Karpas-422 (cell line): ENCODE results near the gene YIPF1. TPM values are rescaled to one million over a fixed set of nuclear protein-coding genes. Genes with fewer than 3 reads are reported as not detected.

Experiments used
- DNase-seq: peaks from one replicate; pipeline ENCODE4 v3.0.0-alpha.2; 2015
- H2AFZ ChIP-seq: fragments of 200-600 bp; sonication (generic); 2 replicates; pipeline ENCODE4 v1.6.1; 2014; ENCODE audit warnings: antibody characterized with exemption, low read length, mixed read lengths
- H3K27ac ChIP-seq: fragments of 200-600 bp; sonication (generic); 2 replicates; pipeline ENCODE4 v1.5.1; 2014; ENCODE audit warnings: mild to moderate bottlenecking, low read length, moderate library complexity
- H3K27me3 ChIP-seq: fragments of 200-600 bp; sonication (generic); 2 replicates; pipeline ENCODE4 v1.6.1; 2014; ENCODE audit warnings: low read length, mixed read lengths
- H3K36me3 ChIP-seq: fragments of 200-600 bp; sonication (generic); 2 replicates; pipeline ENCODE4 v1.6.1; 2014; ENCODE audit warnings: low read length, mixed read lengths; ENCODE audit not compliant: insufficient read depth
- H3K4me1 ChIP-seq: fragments of 200-600 bp; sonication (generic); 2 replicates; pipeline ENCODE4 v1.6.1; 2014; ENCODE audit warnings: mild to moderate bottlenecking, low read length, mixed read lengths
- H3K4me2 ChIP-seq: fragments of 200-600 bp; sonication (generic); 2 replicates; pipeline ENCODE4 v1.6.1; 2014; ENCODE audit warnings: low read length, low read depth, mild to moderate bottlenecking; ENCODE audit not compliant: poor library complexity, severe bottlenecking
- H3K4me3 ChIP-seq: fragments of 200-600 bp; sonication (generic); 2 replicates; pipeline ENCODE4 v1.5.1; 2014; ENCODE audit warnings: mild to moderate bottlenecking, antibody characterized with exemption, low read length, mixed read lengths
- H3K79me2 ChIP-seq: fragments of 200-600 bp; sonication (generic); 2 replicates; pipeline ENCODE4 v1.6.1; 2014; ENCODE audit warnings: mild to moderate bottlenecking, low read length, mixed read lengths
- H3K9ac ChIP-seq: fragments of 200-600 bp; sonication (generic); 2 replicates; pipeline ENCODE4 v1.6.0; 2014; ENCODE audit warnings: low read length
- H3K9me2 ChIP-seq: fragments of 200-600 bp; sonication (generic), shearing (Covaris generic); replicated peaks from 2 replicates; pipeline ENCODE4 v1.6.0; 2014; ENCODE audit warnings: mild to moderate bottlenecking, low read length, moderate library complexity; ENCODE audit not compliant: insufficient read depth
- H3K9me3 ChIP-seq: fragments of 300-700, 200-600 bp; sonication (generic); 2 replicates; pipeline ENCODE4 v1.6.1; 2014; ENCODE audit warnings: low read length, mixed read lengths
- H4K20me1 ChIP-seq: fragments of 200-600 bp; sonication (generic); 2 replicates; pipeline ENCODE4 v1.6.1; 2014; ENCODE audit warnings: mild to moderate bottlenecking, antibody characterized with exemption, low read length, low read depth; ENCODE audit not compliant: insufficient read depth
- total RNA-seq: library from RNA; depleted of rRNA; stranded (reverse); fragments of >200 nt; shearing (Covaris generic); gene quantifications from 2 replicates; pipeline ENCODE4 v1.2.3, GENCODE V29; 2014; ENCODE audit warnings: low replicate concordance

YIPF1 gene
- total RNA-seq, 1 experiment from 2014 or later: 87.4 TPM

DNA sequence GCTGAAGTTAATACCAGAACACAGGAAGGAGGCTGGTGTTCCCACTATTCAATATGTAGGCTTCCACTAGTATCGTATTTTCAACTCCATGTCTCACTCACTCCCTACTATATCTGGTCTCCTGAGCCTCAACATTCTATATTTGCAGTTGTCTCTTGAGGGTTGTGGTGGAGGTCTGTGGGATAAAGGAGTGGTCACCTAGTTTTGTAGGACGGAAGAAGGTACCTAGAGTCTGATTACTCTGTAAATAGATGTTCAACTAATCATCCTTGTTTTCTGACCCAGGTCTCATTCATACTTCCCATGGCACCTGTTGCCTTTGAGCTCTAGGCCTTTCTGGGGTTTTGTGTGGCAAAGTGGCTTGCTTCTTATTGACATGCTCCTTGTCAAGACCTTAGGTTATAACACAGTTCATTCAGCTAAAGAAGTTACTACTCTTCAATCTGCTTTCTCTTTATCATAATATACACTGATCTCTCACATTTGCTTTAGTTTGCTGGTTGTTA is 37.8 kb upstream of the YIPF1 start:
- Histone ChIP-seq H3K79me2 (peaks cover 3% of the 10 kb centered on the region; the same call in 1 of the 2 replicates), H3K27ac (no peak overlapping the region), H3K36me3 (peaks cover 41% of the 10 kb centered on the region)

DNA sequence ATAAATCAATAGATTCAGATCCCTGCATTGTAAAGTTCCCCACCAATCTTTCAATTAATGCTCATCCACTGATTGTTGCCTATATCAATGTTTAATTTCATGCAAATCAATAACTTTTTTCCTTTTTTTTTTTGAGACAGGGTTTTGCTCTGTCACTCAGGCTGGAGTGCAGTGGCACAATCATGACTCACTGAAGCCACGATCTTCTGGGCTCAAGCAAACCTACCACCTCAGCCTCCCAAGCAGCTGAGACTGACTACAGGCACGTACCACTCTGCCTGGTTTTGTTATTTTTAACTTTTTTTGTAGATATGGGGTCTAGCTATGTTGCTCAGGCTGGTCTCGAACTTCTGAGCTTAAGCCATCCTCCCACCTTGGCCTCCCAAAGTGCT is 30.1 kb upstream of the YIPF1 start:
- no peaks in the 10 kb centered on the region for H3K79me2 ChIP-seq
- no peak overlapping the region for H3K4me2 ChIP-seq
- peaks cover 41% of the 10 kb centered on the region; the same call in 1 of the 2 replicates for H3K36me3 ChIP-seq
- H3K9me3 ChIP-seq: no peaks in the 10 kb centered on the region
- H3K9ac ChIP-seq: no peak overlapping the region
- H3K4me1 ChIP-seq: no peaks in the 10 kb centered on the region
- no peak for DNase-seq
- H4K20me1 ChIP-seq: no peaks in the 10 kb centered on the region
- no peak overlapping the region for H2AFZ ChIP-seq
- H3K4me3 ChIP-seq: no peak overlapping the region
- H3K27ac ChIP-seq: no peak overlapping the region
- H3K27me3 ChIP-seq: no peaks in the 10 kb centered on the region
- H3K9me2 ChIP-seq: no peaks in the 10 kb centered on the region

More for the DNA sequence above, 37.8 kb upstream of the YIPF1 start:
- Histone ChIP-seq H3K4me3 (no peak overlapping the region), H3K4me2 (no peak overlapping the region), H3K9ac (no peak overlapping the region), H3K9me3 (no peaks in the 10 kb centered on the region), H3K4me1 (no peaks in the 10 kb centered on the region), H3K9me2 (no peaks in the 10 kb centered on the region), H4K20me1 (no peaks in the 10 kb centered on the region), H2AFZ (no peak overlapping the region), H3K27me3 (no peaks in the 10 kb centered on the region)
- no peak for DNase-seq

DNA sequence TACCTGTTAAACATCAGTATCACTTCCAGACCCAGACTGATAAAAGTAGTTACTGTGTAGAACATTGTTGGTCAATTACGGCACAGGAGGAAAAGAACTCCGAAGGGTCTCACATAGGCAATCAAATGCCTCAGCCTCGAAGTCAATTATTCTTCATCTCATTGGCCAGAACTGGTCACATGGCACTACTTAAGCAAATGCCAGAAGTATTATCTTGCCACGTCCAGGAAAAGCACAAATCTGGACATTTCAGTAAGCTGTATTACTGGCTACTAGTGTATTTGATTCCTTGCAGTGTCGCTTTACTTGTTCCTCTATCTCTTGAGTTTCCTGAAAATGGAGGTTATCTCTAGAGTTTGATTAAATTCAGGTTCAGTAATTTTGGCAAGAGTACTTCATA is 28.7 kb upstream of the YIPF1 start:
- H3K9ac ChIP-seq: no peak overlapping the region
- no peaks in the 10 kb centered on the region for H3K9me3 ChIP-seq
- no peaks in the 10 kb centered on the region for H3K9me2 ChIP-seq
- H3K27ac ChIP-seq: no peak overlapping the region
- peaks cover 5% of the 10 kb centered on the region; the same call in 1 of the 2 replicates for H3K4me1 ChIP-seq
- peaks cover 30% of the 10 kb centered on the region; the same call in 1 of the 2 replicates for H3K36me3 ChIP-seq
- H2AFZ ChIP-seq: no peak overlapping the region
- H3K4me3 ChIP-seq: no peak overlapping the region
- no peaks in the 10 kb centered on the region for H3K27me3 ChIP-seq
- no peaks in the 10 kb centered on the region for H4K20me1 ChIP-seq
- H3K4me2 ChIP-seq: no peak overlapping the region
- no peak for DNase-seq
- H3K79me2 ChIP-seq: no peaks in the 10 kb centered on the region

DNA sequence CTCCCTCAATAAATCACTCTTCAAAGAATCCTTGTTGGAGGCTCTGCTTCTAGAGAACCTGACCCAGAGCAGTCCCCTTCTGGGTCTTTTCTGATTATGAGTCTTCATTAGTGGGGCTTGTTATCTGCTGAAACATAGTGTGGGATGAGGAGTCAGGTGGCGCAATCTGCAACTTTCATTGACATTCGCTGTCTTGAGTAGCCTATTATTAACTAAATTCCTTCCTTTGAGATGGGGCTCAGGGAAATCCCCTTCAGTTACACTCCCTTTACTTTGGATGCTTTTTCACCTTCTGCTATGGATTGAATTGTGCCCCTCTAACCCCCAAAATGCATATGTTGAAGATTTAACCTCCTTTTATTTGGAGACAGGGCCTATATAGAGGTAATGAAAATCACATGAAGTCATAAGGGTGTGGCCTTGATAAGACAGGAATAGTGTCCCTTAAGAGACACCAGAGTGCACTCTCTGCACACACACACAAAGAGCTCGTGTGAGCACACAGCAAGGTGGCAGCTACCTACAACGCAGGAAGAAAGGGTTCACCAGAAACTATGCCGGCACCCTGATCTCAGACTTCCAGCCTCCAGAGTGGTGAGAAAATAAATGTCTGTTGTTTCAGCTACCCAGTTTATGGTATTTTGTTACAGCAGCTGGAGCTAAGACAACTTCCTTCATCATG is 23.9 kb upstream of the YIPF1 start:
- Histone ChIP-seq H3K9me2 (no peaks in the 10 kb centered on the region), H4K20me1 (no peaks in the 10 kb centered on the region), H3K4me2 (no peak overlapping the region), H3K36me3 (0 out of 2 replicates have a peak, but pooled peaks cover 2% of the 10 kb centered on the region), H3K4me3 (no peak overlapping the region), H3K79me2 (no peaks in the 10 kb centered on the region), H3K4me1 (peaks cover 7% of the 10 kb centered on the region; the same call in 1 of the 2 replicates), H3K9me3 (no peaks in the 10 kb centered on the region), H3K9ac (no peak overlapping the region), H2AFZ (no peak overlapping the region), H3K27me3 (no peaks in the 10 kb centered on the region), H3K27ac (no peak overlapping the region)
- DNase-seq: no peak

DNA sequence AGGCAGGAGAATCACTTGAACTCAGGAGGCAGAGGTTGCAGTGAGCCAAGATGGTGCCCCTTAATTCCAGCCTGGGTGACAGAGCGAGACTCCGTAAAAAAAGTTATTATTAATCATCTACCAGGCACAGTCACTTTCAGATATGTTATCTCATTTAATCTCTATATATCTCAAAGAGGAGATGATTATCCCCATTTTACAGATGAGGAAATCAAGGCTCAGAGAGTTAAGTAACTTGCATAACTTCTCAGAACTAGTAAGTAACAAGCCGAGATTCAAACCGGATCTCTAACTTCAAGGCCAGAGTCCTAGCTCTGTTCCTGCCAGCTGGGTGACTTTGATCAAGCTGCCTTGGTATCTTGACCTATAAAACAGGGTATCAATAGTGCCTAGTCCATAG is 21.8 kb upstream of the YIPF1 start:
- Histone ChIP-seq H3K9me3 (no peaks in the 10 kb centered on the region), H2AFZ (no peak overlapping the region), H3K9ac (no peak overlapping the region), H3K79me2 (no peaks in the 10 kb centered on the region), H4K20me1 (no peaks in the 10 kb centered on the region), H3K27me3 (no peaks in the 10 kb centered on the region), H3K36me3 (no peaks in the 10 kb centered on the region), H3K4me3 (no peak overlapping the region), H3K27ac (no peak overlapping the region), H3K4me1 (peaks cover 7% of the 10 kb centered on the region; the same call in 1 of the 2 replicates), H3K9me2 (no peaks in the 10 kb centered on the region), H3K4me2 (no peak overlapping the region)
- DNase-seq: no peak

DNA sequence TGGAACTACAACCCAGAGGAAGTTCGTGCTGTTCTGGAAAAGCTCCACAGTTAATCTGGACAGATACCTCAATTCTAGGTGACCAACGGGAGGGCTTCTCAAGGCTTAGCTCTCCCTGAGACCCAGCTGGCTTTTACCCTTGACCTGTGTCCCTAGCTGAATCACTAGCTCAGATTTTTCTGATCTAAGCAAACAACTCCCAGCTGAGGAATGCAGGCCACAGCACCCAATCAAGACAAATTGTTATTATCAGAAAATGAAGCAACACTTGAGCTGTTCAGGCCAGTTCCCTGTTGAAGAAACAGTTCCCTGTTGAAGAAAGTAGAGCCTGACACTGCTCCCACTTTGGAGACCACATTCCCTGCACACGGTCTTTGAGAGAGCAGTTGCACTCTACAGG is 20.3 kb upstream of the YIPF1 start:
- H3K27me3 ChIP-seq: no peaks in the 10 kb centered on the region
- H4K20me1 ChIP-seq: no peaks in the 10 kb centered on the region
- H3K4me3 ChIP-seq: no peak overlapping the region
- no peak for DNase-seq
- no peaks in the 10 kb centered on the region for H3K36me3 ChIP-seq
- no peak overlapping the region for H3K4me2 ChIP-seq
- H3K4me1 ChIP-seq: peaks cover 7% of the 10 kb centered on the region; the same call in 1 of the 2 replicates
- no peaks in the 10 kb centered on the region for H3K9me3 ChIP-seq
- no peaks in the 10 kb centered on the region for H3K79me2 ChIP-seq
- H3K9ac ChIP-seq: no peak overlapping the region
- no peak overlapping the region for H2AFZ ChIP-seq
- H3K27ac ChIP-seq: no peak overlapping the region
- no peaks in the 10 kb centered on the region for H3K9me2 ChIP-seq

DNA sequence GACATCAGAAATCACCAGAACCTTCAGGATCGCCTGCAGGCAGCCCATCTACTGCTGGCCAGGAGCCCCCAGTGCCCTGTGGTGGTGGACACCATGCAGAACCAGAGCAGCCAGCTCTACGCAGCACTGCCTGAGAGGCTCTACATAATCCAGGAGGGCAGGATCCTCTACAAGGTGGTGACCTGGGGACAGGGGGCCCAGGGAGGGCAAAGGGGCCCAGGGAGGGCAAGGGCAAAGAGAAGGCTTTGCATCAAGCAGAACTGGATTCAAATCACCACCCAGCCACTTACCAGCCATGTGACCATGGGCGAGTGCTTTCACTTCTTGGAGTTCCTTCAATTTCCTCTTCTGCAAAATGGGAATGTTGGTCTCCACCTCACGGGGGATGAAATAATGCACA is 16.5 kb upstream of the YIPF1 start:
- H3K9me3 ChIP-seq: no peaks in the 10 kb centered on the region
- no peaks in the 10 kb centered on the region for H4K20me1 ChIP-seq
- H3K79me2 ChIP-seq: no peaks in the 10 kb centered on the region
- H3K4me1 ChIP-seq: peaks cover 17% of the 10 kb centered on the region
- H3K27me3 ChIP-seq: no peaks in the 10 kb centered on the region
- H3K27ac ChIP-seq: no peak overlapping the region
- H3K4me3 ChIP-seq: no peak overlapping the region
- DNase-seq: no peak
- H3K4me2 ChIP-seq: no peak overlapping the region
- no peaks in the 10 kb centered on the region for H3K36me3 ChIP-seq
- no peak overlapping the region for H3K9ac ChIP-seq
- H2AFZ ChIP-seq: no peak overlapping the region
- no peaks in the 10 kb centered on the region for H3K9me2 ChIP-seq

DNA sequence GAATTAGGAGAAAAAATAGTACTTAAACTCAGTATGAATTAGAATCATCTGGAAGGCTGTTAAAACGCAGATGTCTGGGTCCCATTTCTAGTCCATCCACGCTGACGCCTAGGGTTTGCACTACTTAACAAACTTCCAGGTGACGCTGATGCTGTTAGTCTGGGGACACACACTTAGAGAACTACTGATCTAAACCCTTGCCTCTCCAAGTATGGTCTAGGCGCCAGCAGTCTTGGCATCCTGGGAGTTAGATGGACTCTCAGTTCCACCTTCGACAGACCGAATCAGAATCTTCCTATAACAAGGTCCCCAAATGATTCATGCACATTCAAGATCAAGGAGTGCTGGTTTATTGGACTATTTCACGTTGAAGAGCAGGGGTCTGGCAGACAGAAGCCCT is 15.9 kb upstream of the YIPF1 start:
- Histone ChIP-seq H3K36me3 (no peaks in the 10 kb centered on the region), H3K9ac (no peak overlapping the region), H3K27ac (no peak overlapping the region), H3K4me1 (peaks cover 17% of the 10 kb centered on the region), H3K9me2 (no peaks in the 10 kb centered on the region), H3K9me3 (no peaks in the 10 kb centered on the region), H2AFZ (no peak overlapping the region), H3K4me3 (no peak overlapping the region), H4K20me1 (no peaks in the 10 kb centered on the region), H3K27me3 (no peaks in the 10 kb centered on the region), H3K79me2 (no peaks in the 10 kb centered on the region), H3K4me2 (no peak overlapping the region)
- no peak for DNase-seq
